ENCODE results near the gene EGLN1.

- TF ChIP-seq RCOR1 (IDR thresholded peaks at IDR 0.05; ENCODE audit: low read depth, low read length) (no peak), GATA3 (IDR thresholded peaks at IDR 0.05; ENCODE audit: borderline replicate concordance) (no peak), POLR2A (IDR thresholded peaks at IDR 0.05; ENCODE audit: low read length) (no peak), CTCF (IDR thresholded peaks at IDR 0.05) (no peak), REST (IDR thresholded peaks at IDR 0.05) (no peak), RFX5 (IDR thresholded peaks at IDR 0.05) (no peak), RAD21 (conservative IDR thresholded peaks at IDR 0.05 in 1 of 2, IDR thresholded peaks at IDR 0.05 in 1 of 2) (no peak), KDM5A (IDR thresholded peaks at IDR 0.05) (no peak), SREBF2 (IDR thresholded peaks at IDR 0.05) (no peak)
Observed at GRCh38 chr1:231355171-231355570, 66.9 kb downstream of the EGLN1 start.

Data from A549 (cell line).